ENCODE results near the gene TMEM242. TPM values are rescaled to one million over a fixed set of nuclear protein-coding genes. Genes with fewer than 3 reads are reported as not detected.
A peak's percentile ranks its signal among the peaks of the same experiment; 100 is the strongest.

Gene TMEM242
- total RNA-seq, 1 experiment from 2014 or later = 8.7 TPM

- ChIA-PET CTCF (interaction anchor here (1.4 kb wide), 1 partner anchor 25 kb away, joined by 4 read pairs; no protein-coding TSS in a partner anchor), POLR2A (no interaction called here)
- Mint-ChIP-seq H3K4me3 (no peak overlapping the region), H3K36me3 (peaks cover 8% of the 10 kb centered on the region), H3K27me3 (ENCODE audit: low read depth) (no peaks in the 10 kb centered on the region), H3K9me3 (no peaks in the 10 kb centered on the region), H3K27ac (no peak overlapping the region), H3K4me1 (peaks cover 3% of the 10 kb centered on the region; the same call in 1 of the 2 replicates)
- no peak for DNase-seq (ENCODE audit: low spot score)
- no peak for ATAC-seq
- TF ChIP-seq IRF1 (CRISPR knock-in tag; IDR thresholded peaks at IDR 0.05) (no peak), AR (CRISPR knock-in tag; IDR thresholded peaks at IDR 0.05) (no peak), JUN (CRISPR knock-in tag; IDR thresholded peaks at IDR 0.05) (no peak), USF2 (CRISPR knock-in tag; IDR thresholded peaks at IDR 0.05) (no peak), CTCF (IDR thresholded peaks at IDR 0.05) (no peak), E2F4 (CRISPR knock-in tag; IDR thresholded peaks at IDR 0.05; ENCODE audit: borderline replicate concordance, low read depth) (no peak), OVOL2 (CRISPR knock-in tag; IDR thresholded peaks at IDR 0.05; ENCODE audit: borderline replicate concordance) (no peak), PRRX2 (CRISPR knock-in tag; IDR thresholded peaks at IDR 0.05) (no peak), FOXP4 (CRISPR knock-in tag; IDR thresholded peaks at IDR 0.05) (no peak), ZNF423 (CRISPR knock-in tag; IDR thresholded peaks at IDR 0.05) (no peak), TEAD1 (CRISPR knock-in tag; IDR thresholded peaks at IDR 0.05) (no peak)
Observed at GRCh38 chr6:157305670-157306653, 17.4 kb downstream of the TMEM242 start.

GRCh38 chr6:157304899-157305663, 18.2 kb downstream of the TMEM242 start:
- DNase-seq (ENCODE audit: low spot score) (no peak), ATAC-seq (0 out of 2 replicates have a peak, but pooled peaks have one; percentile 35)
- Mint-ChIP-seq H3K36me3 (no peaks in the 10 kb centered on the region), H3K27me3 (ENCODE audit: low read depth) (no peaks in the 10 kb centered on the region), H3K4me1 (peaks cover 9% of the 10 kb centered on the region), H3K27ac (no peak overlapping the region), H3K4me3 (no peak overlapping the region), H3K9me3 (no peaks in the 10 kb centered on the region)
- POLR2A ChIA-PET = no interaction called here
- CTCF ChIA-PET = interaction anchor here (1.4 kb wide), 1 partner anchor 24 kb away, joined by 4 read pairs; no protein-coding TSS in a partner anchor
- TF ChIP-seq CREB1 (CRISPR knock-in tag; IDR thresholded peaks at IDR 0.05) (no peak), ZNF512 (CRISPR knock-in tag; IDR thresholded peaks at IDR 0.05; ENCODE audit: borderline replicate concordance) (no peak), HMGA2 (CRISPR knock-in tag; IDR thresholded peaks at IDR 0.05) (no peak), GABPB1 (CRISPR knock-in tag; IDR thresholded peaks at IDR 0.05) (no peak), ZNF425 (CRISPR knock-in tag; conservative IDR thresholded peaks at IDR 0.05) (no peak), MXD4 (CRISPR knock-in tag; IDR thresholded peaks at IDR 0.05; ENCODE audit: borderline replicate concordance) (no peak)
